ENCODE results near the gene CPM. TPM values are rescaled to one million over a fixed set of nuclear protein-coding genes. Genes with fewer than 3 reads are reported as not detected.

Gene CPM
- polyA plus RNA-seq, 1 experiment, result 5.4 TPM

GRCh38 chr12:68846811-68847210 lies 86.2 kb downstream of the CPM start:
- Histone ChIP-seq H3K27ac (ENCODE audit: low read depth, low read length) (no peak overlapping the region), H3K27me3 (ENCODE audit: control insufficient read depth, insufficient read depth, low read length) (no peaks in the 10 kb centered on the region), H3K9me3 (ENCODE audit: control insufficient read depth, insufficient read depth, low read length) (no peaks in the 10 kb centered on the region), H3K4me3 (ENCODE audit: low read depth, low read length) (no peak overlapping the region)
- DNase-seq (ENCODE audit: low read depth, low spot score), result no peak
- ChIA-PET CTCF (interaction anchor here (5.7 kb wide), 1 partner anchor 16 kb away, joined by 41 read pairs; no protein-coding TSS in a partner anchor), POLR2A (no interaction called here)
- TF ChIP-seq CTCF (IDR thresholded peaks at IDR 0.05; ENCODE audit: low read depth, low read length), result no peak

- ChIA-PET CTCF (interaction anchor here (2.2 to 5.7 kb wide), 2 partner anchors 14 to 225 kb away, joined by 7 to 41 read pairs; no protein-coding TSS in a partner anchor), POLR2A (interaction anchor here (0.6 kb wide), 1 partner anchor 121 kb away, joined by 5 read pairs; no protein-coding TSS in a partner anchor)
- Histone ChIP-seq H3K27me3 (ENCODE audit: control insufficient read depth, insufficient read depth, low read length) (no peaks in the 10 kb centered on the region), H3K27ac (ENCODE audit: low read depth, low read length) (no peak overlapping the region), H3K9me3 (ENCODE audit: control insufficient read depth, insufficient read depth, low read length) (no peaks in the 10 kb centered on the region), H3K4me3 (ENCODE audit: low read depth, low read length) (no peak overlapping the region)
- TF ChIP-seq CTCF (IDR thresholded peaks at IDR 0.05; ENCODE audit: low read depth, low read length), result no peak
- no peak for DNase-seq (ENCODE audit: low read depth, low spot score)
Measured at GRCh38 chr12:68844788-68845695, 87.9 kb downstream of the CPM start.

- Histone ChIP-seq H3K9me3 (ENCODE audit: control insufficient read depth, insufficient read depth, low read length) (no peaks in the 10 kb centered on the region), H3K4me3 (ENCODE audit: low read depth, low read length) (no peak overlapping the region), H3K27ac (ENCODE audit: low read depth, low read length) (no peak overlapping the region), H3K27me3 (ENCODE audit: control insufficient read depth, insufficient read depth, low read length) (no peaks in the 10 kb centered on the region)
- ChIA-PET CTCF (interaction anchor here (2.2 to 5.7 kb wide), 2 partner anchors 14 to 226 kb away, joined by 7 to 41 read pairs; no protein-coding TSS in a partner anchor), POLR2A (no interaction called here)
- no peak for TF ChIP-seq CTCF (IDR thresholded peaks at IDR 0.05; ENCODE audit: low read depth, low read length)
- no peak for DNase-seq (ENCODE audit: low read depth, low spot score)
Measured at GRCh38 chr12:68844318-68844745, 88.6 kb downstream of the CPM start.

GRCh38 chr12:68842784-68843567 lies 90.0 kb downstream of the CPM start:
- Histone ChIP-seq H3K27ac (ENCODE audit: low read depth, low read length) (no peak overlapping the region), H3K27me3 (ENCODE audit: control insufficient read depth, insufficient read depth, low read length) (no peaks in the 10 kb centered on the region), H3K4me3 (ENCODE audit: low read depth, low read length) (no peak overlapping the region), H3K9me3 (ENCODE audit: control insufficient read depth, insufficient read depth, low read length) (no peaks in the 10 kb centered on the region)
- ChIA-PET CTCF (interaction anchor here (0.7 to 5.7 kb wide), 2 partner anchors 12 to 414 kb away, joined by 3 to 41 read pairs; no protein-coding TSS in a partner anchor), POLR2A (interaction anchor here (1.6 kb wide), 1 partner anchor 13 kb away, joined by 4 read pairs; no protein-coding TSS in a partner anchor)
- no peak for DNase-seq (ENCODE audit: low read depth, low spot score)
- no peak for TF ChIP-seq CTCF (IDR thresholded peaks at IDR 0.05; ENCODE audit: low read depth, low read length)
